Erythroblast (primary cell): Measurements from ENCODE around the gene POU6F2.

Experiments
- GATA1 ChIP-seq: IDR thresholded peaks from 2 replicates; pipeline ENCODE4 v1.6.1; 2011; ENCODE audit warnings: low read depth, mild to moderate bottlenecking, control low read depth, low read length, moderate library complexity
- POLR2A ChIP-seq: IDR thresholded peaks from 2 replicates; pipeline ENCODE4 v1.6.1; 2011; ENCODE audit warnings: mild to moderate bottlenecking, low read length

DNA sequence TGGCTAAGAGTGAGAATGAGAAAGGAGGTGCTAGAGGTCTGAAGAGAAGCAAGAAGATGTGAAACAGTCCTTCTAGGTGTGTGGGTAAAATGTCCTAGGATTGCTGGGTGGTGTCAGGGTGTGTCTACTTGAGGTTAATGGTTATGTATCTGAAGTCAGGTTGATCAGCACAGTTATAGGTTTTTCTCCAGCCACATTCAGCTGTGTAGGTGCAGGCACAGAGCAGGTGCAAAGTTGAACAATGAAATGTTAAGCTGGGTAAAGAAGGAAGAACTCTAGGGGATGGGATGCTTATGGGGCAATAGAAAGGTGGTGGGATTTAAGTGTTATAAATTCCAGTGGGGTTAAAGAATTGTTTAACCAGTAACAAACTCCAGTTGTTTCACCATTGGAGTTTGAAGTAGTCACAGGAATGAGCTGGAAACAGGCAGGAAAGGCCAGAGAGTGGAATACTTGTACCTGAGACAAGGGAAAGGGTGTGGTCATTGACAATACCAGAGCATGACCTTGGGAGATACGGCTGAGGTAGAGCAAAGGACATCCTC lies 388.1 kb downstream of the POU6F2 start:
- TF ChIP-seq POLR2A (no peak), GATA1 (no peak)
